K562 (cell line): Measurements from ENCODE around the gene TRUB2. TPM values are rescaled to one million over a fixed set of nuclear protein-coding genes. Genes with fewer than 3 reads are reported as not detected.

ENCODE experiments used
- AFF4 ChIP-seq: sonication (generic); formaldehyde crosslinking; IDR thresholded peaks from 2 replicates; pipeline ENCODE4 v1.8.0; 2023; ENCODE audit warnings: mild to moderate bottlenecking, missing genetic modification reagents
- ATF4 ChIP-seq: fragments of 450-650 bp; formaldehyde crosslinking; IDR thresholded peaks from 2 replicates; pipeline ENCODE4 v1.4.0; 2022; ENCODE audit warnings: mild to moderate bottlenecking, moderate library complexity
- BRD9 ChIP-seq: fragments of 450-650 bp; IDR thresholded peaks from 2 replicates; pipeline ENCODE4 v1.6.1; 2018; ENCODE audit warnings: low read depth; ENCODE audit not compliant: partially characterized antibody
- ETS1 ChIP-seq: conservative IDR thresholded peaks from 2 replicates; pipeline ENCODE4 v1.6.1; 2011; ENCODE audit warnings: low read depth, mild to moderate bottlenecking, low read length; ENCODE audit not compliant: control insufficient read depth
- FOXA1 ChIP-seq: fragments of 450-650 bp; IDR thresholded peaks from 2 replicates; pipeline ENCODE4 v1.6.1; 2016; ENCODE audit warnings: mild to moderate bottlenecking, borderline replicate concordance
- MLX ChIP-seq, 2 experiments: fragments of 450-650 bp in 1 of 2; sonication (generic) in 1 of 2; formaldehyde crosslinking; conservative IDR thresholded peaks; 2 replicates each; pipeline versions ENCODE4 v1.4.0 to v1.8.1; 2020 to 2022; ENCODE audit warnings: mild to moderate bottlenecking in 1 of 2, missing genetic modification reagents in 1 of 2
- PML ChIP-seq: IDR thresholded peaks from 2 replicates; pipeline ENCODE4 v1.6.1; 2012; ENCODE audit warnings: low read length, inconsistent platforms
- SRSF9 ChIP-seq: fragments of 200-400 bp; formaldehyde crosslinking; IDR thresholded peaks from 2 replicates; pipeline ENCODE4 v1.6.1; 2017; ENCODE audit warnings: low read depth, low read length, borderline replicate concordance
- TAF15 ChIP-seq: fragments of 200-400 bp; formaldehyde crosslinking; IDR thresholded peaks from 2 replicates; pipeline ENCODE4 v1.6.1; 2017; ENCODE audit warnings: mild to moderate bottlenecking, low read depth, low read length, moderate library complexity
- USF1 ChIP-seq: sonication (generic); formaldehyde crosslinking; IDR thresholded peaks from 2 replicates; pipeline ENCODE4 v1.9.0; 2022; ENCODE audit warnings: mild to moderate bottlenecking, missing genetic modification reagents
- YY1 ChIP-seq, 3 experiments: IDR thresholded peaks; 2 replicates each; pipeline ENCODE4 v1.6.1; 2011; ENCODE audit warnings: low read length in 2 of 3, mild to moderate bottlenecking in 2 of 3, moderate library complexity in 2 of 3, borderline replicate concordance in 1 of 3, control low read depth in 1 of 3, low read depth in 1 of 3; ENCODE audit not compliant: insufficient read depth in 3 of 3, insufficient replicate concordance in 2 of 3, control insufficient read depth in 1 of 3, insufficient read length in 1 of 3; ENCODE audit errors: extremely low read depth in 1 of 3
- ZBED1 ChIP-seq: IDR thresholded peaks from 2 replicates; pipeline ENCODE4 v1.6.1; 2014
- ZFP30 ChIP-seq: fragments of 250-450 bp; sonication (Bioruptor Pico); IDR thresholded peaks from 2 replicates; pipeline ENCODE4 v1.8.0; 2022; ENCODE audit warnings: moderate library complexity, mild to moderate bottlenecking, inconsistent platforms, borderline replicate concordance
- ZNF12 ChIP-seq: sonication (generic); formaldehyde crosslinking; IDR thresholded peaks from 2 replicates; pipeline ENCODE4 v1.4.0; 2020; ENCODE audit warnings: mild to moderate bottlenecking, missing genetic modification reagents
- ZNF263 ChIP-seq: sonication (generic); formaldehyde crosslinking; IDR thresholded peaks from 2 replicates; pipeline ENCODE4 v1.8.0; 2022; ENCODE audit warnings: mild to moderate bottlenecking, missing genetic modification reagents, borderline replicate concordance
- ZNF274 ChIP-seq: IDR thresholded peaks from 2 replicates; pipeline ENCODE4 v1.6.1; 2011; ENCODE audit warnings: low read depth, mild to moderate bottlenecking, low read length, moderate library complexity, borderline replicate concordance
- ZNF41 ChIP-seq: fragments of 250-450 bp; sonication (Bioruptor Pico); conservative IDR thresholded peaks from 2 replicates; pipeline ENCODE4 v1.4.0; 2020; ENCODE audit warnings: mild to moderate bottlenecking
- polyA plus RNA-seq, 8 experiments: library from polyadenylated mRNA; depleted of rRNA in 4 of 8; stranded (reverse) in 5 of 8; unstranded in 3 of 8; fragments of >200 nt; fragmentation: Nextera tagmentation in 2 of 8; fragmentation: Illumina TruSeq in 1 of 8; extraction: Ambion mirVana in 2 of 8; extraction: Trizol in 1 of 8; gene quantifications; 2 replicates each; pipeline versions ENCODE4 v1.2.1 to v1.2.3, GENCODE V29; 2011 to 2014; ENCODE audit warnings: inconsistent platforms in 1 of 8, missing spikeins in 1 of 8
- total RNA-seq, 7 experiments: library from RNA; depleted of rRNA in 6 of 7; stranded (reverse); fragments of >200 nt in 6 of 7; fragmentation: Illumina TruSeq in 2 of 7; extraction: Trizol in 2 of 7; gene quantifications; 2 replicates each; pipeline versions ENCODE4 v1.2.1 to v1.2.3, GENCODE V29; 2011 to 2021; ENCODE audit warnings: low replicate concordance in 1 of 7

The TRUB2 gene
- total and polyA plus RNA-seq, 9 of the 15 experiments (the other 6 are each of a cell fraction or from before 2014, with no cell fraction given): 9.3 to 110 (median 63.0) TPM

- no peak for TF ChIP-seq BRD9
- TF ChIP-seq AFF4: no peak
- no peak for TF ChIP-seq SRSF9
- TF ChIP-seq ZNF41 (CRISPR knock-in tag): no peak
- TF ChIP-seq ATF4 (CRISPR knock-in tag): 0 out of 2 replicates have a peak, but pooled peaks have one; percentile 37
- no peak for TF ChIP-seq FOXA1
- TF ChIP-seq USF1: no peak
- no peak for TF ChIP-seq ZFP30 (CRISPR knock-in tag)
- 0 out of 2 replicates have a peak, but pooled peaks have one; percentile 2 for TF ChIP-seq ZNF12 (CRISPR knock-in tag)
- no peak for TF ChIP-seq TAF15
- TF ChIP-seq ETS1: peak; percentile 77
- TF ChIP-seq YY1 (IDR thresholded peaks at IDR 0.05; ENCODE audit: borderline replicate concordance in 1 of 3, control insufficient read depth in 1 of 3, extremely low read depth in 1 of 3, insufficient read depth in 3 of 3, insufficient read length in 1 of 3, insufficient replicate concordance in 2 of 3, low read depth in 1 of 3, low read length in 2 of 3): peak; percentile 84 to 98 (median 95)
- TF ChIP-seq ZBED1: no peak
- no peak for TF ChIP-seq MLX (CRISPR knock-in tag; conservative IDR thresholded peaks at IDR 0.05)
- TF ChIP-seq ZNF274: no peak
- TF ChIP-seq ZNF263 (CRISPR knock-in tag): no peak
- peak; percentile 60 for TF ChIP-seq PML
These were observed 48.7 kb upstream of the TRUB2 start, which contains the start of gene URM1 (continued) for GRCh38 chr9:128370752-128371629.
